VCaP (cell line): ENCODE data around the gene ANO2.

Source experiments
- H3K27ac ChIP-seq: fragments of 450-650 bp; 2 replicates; pipeline ENCODE4 v1.5.1; 2017
- CTCF ChIP-seq: fragments of 450-650 bp; conservative IDR thresholded peaks from 2 replicates; pipeline ENCODE4 v1.5.1; 2017; ENCODE audit warnings: mild to moderate bottlenecking, moderate library complexity

The ANO2 gene

DNA sequence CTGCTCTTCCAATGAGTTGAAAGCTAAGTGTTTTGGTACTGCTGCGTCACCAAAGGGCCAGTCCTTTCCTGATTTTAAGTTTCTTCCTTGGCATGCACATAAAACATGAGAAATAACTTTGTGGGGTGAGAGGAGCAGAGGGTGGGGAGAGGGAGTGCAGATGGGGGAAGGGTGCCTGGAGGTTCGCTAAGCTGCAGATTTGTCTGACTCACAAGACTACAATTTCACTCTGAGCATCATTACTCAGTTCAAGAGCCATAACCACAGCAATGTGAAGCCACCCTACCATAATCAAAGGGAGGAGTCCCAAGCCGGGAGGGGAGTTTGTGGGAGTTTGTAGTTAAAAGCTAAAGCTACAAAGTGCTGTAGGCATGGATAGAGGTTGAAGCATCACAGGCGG, 136.1 kb downstream of the ANO2 start:
- no peak for TF ChIP-seq CTCF
- no peak overlapping the region for H3K27ac ChIP-seq

- no peak for TF ChIP-seq CTCF
- no peak overlapping the region for H3K27ac ChIP-seq
These were observed 137.4 kb downstream of the ANO2 start for GRCh38 chr12:5807514-5808219.

DNA sequence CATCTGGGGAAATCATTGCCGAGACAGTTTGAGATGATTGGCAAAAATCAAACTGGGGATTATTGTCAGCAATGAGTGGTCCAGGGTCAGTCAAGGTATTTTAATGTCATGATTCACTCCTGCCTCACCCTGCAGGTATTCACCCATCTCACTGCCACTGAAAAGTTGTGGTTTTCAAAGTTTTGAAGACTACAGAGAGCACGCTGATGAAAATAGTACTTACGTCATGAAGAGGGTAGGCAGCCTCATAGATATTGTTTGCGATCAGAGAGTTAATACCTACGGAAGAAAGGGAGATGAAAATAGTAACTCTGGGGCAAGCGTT, 138.0 kb downstream of the ANO2 start:
- H3K27ac ChIP-seq: no peak overlapping the region
- TF ChIP-seq CTCF: no peak

GRCh38 chr12:5806371-5807089, 138.5 kb downstream of the ANO2 start:
- TF ChIP-seq CTCF: no peak
- H3K27ac ChIP-seq: no peak overlapping the region

- TF ChIP-seq CTCF: no peak
- no peak overlapping the region for H3K27ac ChIP-seq
These were observed 141.5 kb downstream of the ANO2 start for GRCh38 chr12:5803532-5803931.

DNA sequence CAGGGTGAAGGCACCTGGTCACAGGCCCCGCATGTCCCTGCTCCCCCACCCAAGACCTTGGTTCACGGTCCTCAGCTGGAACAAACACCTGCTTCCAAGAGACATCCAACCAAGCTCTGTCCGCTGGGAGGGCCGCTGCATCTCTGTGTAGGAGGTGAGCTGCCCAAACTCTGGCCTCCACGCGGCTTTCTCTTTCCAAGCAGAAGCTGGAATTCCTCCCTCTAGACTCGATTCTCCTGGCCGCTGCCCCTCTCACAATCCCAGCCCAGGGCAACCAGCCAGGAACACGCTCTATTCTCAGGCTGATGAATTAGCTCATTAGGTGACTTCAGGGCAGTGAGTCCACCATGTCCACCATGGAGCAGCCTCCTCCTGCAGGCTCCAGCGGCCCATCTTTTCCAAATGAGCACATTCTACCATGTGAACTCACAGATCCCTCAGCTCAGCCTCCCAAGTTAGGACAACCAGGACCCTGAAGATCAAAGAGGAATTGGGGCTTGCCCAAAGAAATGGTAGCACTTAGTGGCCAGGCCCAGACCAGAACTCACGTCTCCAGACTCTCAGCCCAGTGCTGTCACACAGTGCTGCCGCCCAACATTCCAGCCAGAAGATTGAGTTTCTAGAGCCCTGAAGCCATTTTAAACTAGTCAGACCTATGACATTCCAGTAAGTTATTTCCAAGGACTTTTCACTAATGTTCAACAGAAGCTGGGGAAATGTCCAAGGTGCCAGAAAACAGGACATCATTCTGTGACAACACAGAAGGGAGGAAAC, 146.6 kb downstream of the ANO2 start:
- no peak for TF ChIP-seq CTCF
- H3K27ac ChIP-seq: no peak overlapping the region

DNA sequence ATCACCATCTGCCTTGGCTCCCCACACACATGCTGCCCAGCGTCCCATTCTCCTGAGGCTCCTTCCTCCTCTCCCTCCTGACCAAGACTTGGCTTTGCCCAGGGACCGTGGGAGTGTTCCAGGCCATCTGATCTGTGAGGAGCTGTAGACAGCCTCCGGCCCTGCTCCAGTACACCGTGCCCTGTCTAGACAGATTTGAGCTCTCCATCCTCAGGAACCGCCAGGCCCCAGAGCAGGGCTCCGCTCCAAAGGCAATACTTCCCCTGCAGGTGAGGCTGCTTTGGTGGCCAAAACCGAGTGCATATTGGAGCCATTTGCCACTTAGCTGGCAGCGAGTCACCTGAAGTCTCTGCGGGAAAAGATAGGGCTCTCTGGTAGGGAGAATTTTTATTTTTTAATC, 147.4 kb downstream of the ANO2 start:
- TF ChIP-seq CTCF: no peak
- H3K27ac ChIP-seq: no peak overlapping the region
